ENCODE results near the gene CHURC1.

DNA sequence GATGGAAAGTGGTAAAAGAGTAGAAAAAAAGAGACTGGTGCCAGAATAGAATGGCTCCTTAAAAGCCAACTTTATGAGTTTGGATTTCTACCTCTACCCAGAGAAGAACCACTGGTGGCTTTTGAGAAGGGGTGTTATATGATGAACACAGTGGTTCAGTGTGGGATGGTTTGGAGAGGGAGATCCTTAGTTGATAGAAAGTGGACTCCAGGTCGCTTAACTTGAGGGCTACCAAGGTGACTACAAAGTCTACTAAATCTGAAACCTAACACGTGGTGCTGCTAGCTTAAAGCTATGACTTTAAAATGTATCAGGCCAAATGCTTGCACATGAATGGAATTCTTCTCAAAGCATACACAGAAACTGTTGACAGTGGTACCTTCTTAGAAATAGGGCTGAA is 42.9 kb upstream of the CHURC1 start:
- TF ChIP-seq, protein P1, sequence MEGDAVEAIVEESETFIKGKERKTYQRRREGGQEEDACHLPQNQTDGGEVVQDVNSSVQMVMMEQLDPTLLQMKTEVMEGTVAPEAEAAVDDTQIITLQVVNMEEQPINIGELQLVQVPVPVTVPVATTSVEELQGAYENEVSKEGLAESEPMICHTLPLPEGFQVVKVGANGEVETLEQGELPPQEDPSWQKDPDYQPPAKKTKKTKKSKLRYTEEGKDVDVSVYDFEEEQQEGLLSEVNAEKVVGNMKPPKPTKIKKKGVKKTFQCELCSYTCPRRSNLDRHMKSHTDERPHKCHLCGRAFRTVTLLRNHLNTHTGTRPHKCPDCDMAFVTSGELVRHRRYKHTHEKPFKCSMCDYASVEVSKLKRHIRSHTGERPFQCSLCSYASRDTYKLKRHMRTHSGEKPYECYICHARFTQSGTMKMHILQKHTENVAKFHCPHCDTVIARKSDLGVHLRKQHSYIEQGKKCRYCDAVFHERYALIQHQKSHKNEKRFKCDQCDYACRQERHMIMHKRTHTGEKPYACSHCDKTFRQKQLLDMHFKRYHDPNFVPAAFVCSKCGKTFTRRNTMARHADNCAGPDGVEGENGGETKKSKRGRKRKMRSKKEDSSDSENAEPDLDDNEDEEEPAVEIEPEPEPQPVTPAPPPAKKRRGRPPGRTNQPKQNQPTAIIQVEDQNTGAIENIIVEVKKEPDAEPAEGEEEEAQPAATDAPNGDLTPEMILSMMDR (IDR thresholded peaks at IDR 0.05), result no peak
- no peak for TF ChIP-seq EZH2 (IDR thresholded peaks at IDR 0.05; ENCODE audit: borderline replicate concordance, insufficient read depth, low read depth, low read length, poor library complexity, severe bottlenecking)

Data from B cell (primary cell).